Measurements from ENCODE around the gene EPS8L1.
A peak's percentile ranks its signal among the peaks of the same experiment; 100 is the strongest.

Gene EPS8L1

DNA sequence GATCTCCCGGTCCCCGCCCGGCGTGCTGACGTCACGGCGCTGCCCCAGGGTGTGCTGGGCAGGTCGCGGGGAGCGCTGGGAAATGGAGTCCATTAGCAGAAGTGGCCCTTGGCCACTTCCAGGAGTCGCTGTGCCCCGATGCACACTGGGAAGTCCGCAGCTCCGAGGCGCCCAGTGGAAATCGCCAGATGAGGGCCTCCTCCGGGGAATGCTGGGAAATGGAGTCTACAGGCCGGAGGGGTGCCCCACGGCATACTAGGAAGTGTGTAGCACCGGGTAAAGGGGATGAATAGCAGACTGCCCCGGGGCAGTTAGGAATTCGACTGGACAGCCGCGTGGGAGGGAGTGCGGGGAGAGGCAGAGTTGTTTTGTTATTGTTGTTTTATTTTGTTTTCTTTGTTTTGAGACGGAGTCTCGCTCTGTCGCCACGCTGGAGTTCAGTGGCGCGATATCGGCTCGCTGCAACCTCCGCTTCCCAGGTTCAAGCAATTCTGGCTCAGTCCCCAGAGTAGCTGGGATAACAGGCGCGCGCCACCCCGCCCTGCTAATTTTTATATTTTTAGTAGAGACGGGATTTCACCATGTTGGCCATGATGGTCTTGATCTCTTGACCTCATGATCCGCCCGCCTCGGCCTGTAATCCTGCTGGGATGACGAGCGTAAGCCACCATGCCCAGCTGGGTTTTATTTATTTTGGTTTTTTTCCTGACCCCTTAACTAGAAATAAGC, 42.2 kb downstream of the EPS8L1 start:
- Histone ChIP-seq H3K4me3 (peak overlapping the region; percentile 91), H3K9ac (ENCODE audit: insufficient read length) (peak overlapping the region; percentile 81), H3K27ac (peak overlapping the region; percentile 81), H3K36me3 (ENCODE audit: insufficient read depth, low read length) (no peaks in the 10 kb centered on the region; the same call in 1 of the 2 replicates), H3K9me3 (ENCODE audit: low read depth, low read length) (no peaks in the 10 kb centered on the region)
- DNase-seq (ENCODE audit: low read depth, low spot score) = peak; percentile 83
- TF ChIP-seq FOXP2 (optimal IDR thresholded peaks at IDR 0.05; ENCODE audit: control extremely low read depth, extremely low read length, insufficient read depth) (peak; percentile 89), POLR2AphosphoS5 (IDR thresholded peaks at IDR 0.05; ENCODE audit: borderline replicate concordance, low read depth, low read length) (peak; percentile 75), EZH2 (IDR thresholded peaks at IDR 0.05) (no peak)

DNA sequence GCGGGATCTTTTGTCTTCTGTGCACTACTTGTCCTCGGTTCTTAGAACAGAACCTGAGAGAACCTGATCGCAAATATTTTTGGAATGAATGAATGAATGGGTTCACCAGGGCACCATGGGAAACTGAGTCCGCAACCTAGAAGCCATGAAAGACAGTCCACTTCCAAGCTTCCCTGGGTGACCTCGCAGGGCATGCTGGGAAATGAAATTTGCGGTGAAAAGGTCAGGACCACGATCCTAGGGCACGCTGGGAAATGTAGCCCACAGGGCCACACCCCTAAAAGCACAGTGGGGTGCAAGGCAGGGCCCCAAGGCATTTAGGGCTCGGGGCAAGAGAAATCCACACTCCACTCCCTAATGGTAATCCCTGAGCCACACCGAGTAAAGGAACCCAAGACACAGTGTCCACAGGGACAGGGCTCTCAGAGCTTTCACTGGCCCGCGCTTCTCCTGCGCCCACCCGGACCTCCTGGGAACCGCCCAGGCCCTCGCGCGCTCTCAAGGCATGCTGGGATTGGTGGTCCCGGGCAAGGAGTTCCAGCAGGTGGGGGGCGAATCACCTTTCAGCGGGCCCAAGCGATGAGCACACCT, 42.8 kb downstream of the EPS8L1 start:
- TF ChIP-seq POLR2AphosphoS5 (IDR thresholded peaks at IDR 0.05; ENCODE audit: borderline replicate concordance, low read depth, low read length) (no peak), FOXP2 (optimal IDR thresholded peaks at IDR 0.05; ENCODE audit: control extremely low read depth, extremely low read length, insufficient read depth) (no peak), EZH2 (IDR thresholded peaks at IDR 0.05) (no peak)
- no peak for DNase-seq (ENCODE audit: low read depth, low spot score)
- Histone ChIP-seq H3K4me3 (peak overlapping the region; percentile 91), H3K9ac (ENCODE audit: insufficient read length) (peak overlapping the region; percentile 81), H3K36me3 (ENCODE audit: insufficient read depth, low read length) (no peaks in the 10 kb centered on the region), H3K27ac (peak overlapping the region; percentile 81), H3K9me3 (ENCODE audit: low read depth, low read length) (no peaks in the 10 kb centered on the region)

DNA sequence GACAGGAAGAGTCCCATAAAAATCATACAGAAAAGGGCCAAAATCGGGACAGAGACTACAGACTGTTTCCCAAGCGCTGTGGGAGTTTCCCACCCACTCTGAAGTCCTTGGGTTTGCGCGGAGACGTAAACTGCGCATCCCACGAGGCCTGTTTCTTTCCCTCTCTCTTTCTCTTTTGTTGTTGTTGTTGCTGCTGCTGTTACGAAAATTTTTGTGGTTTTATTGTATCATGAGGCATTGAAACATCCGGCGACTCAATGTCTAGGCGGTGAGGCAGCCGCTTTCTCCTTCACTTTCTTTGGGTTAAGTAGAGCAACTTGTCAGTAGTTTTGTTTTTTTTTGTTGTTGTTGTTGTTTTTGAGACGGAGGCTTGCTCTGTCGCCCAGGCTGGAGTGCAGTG, 43.4 kb downstream of the EPS8L1 start:
- no peaks in the 10 kb centered on the region for H3K36me3 ChIP-seq (ENCODE audit: insufficient read depth, low read length)
- H3K9me3 ChIP-seq (ENCODE audit: low read depth, low read length) = no peaks in the 10 kb centered on the region
- DNase-seq (ENCODE audit: low read depth, low spot score) = no peak
- no peak overlapping the region for H3K27ac ChIP-seq
- no peak overlapping the region for H3K4me3 ChIP-seq
- H3K9ac ChIP-seq (ENCODE audit: insufficient read length) = no peak overlapping the region
- TF ChIP-seq FOXP2 (optimal IDR thresholded peaks at IDR 0.05; ENCODE audit: control extremely low read depth, extremely low read length, insufficient read depth) (no peak), EZH2 (IDR thresholded peaks at IDR 0.05) (no peak), POLR2AphosphoS5 (IDR thresholded peaks at IDR 0.05; ENCODE audit: borderline replicate concordance, low read depth, low read length) (no peak)

DNA sequence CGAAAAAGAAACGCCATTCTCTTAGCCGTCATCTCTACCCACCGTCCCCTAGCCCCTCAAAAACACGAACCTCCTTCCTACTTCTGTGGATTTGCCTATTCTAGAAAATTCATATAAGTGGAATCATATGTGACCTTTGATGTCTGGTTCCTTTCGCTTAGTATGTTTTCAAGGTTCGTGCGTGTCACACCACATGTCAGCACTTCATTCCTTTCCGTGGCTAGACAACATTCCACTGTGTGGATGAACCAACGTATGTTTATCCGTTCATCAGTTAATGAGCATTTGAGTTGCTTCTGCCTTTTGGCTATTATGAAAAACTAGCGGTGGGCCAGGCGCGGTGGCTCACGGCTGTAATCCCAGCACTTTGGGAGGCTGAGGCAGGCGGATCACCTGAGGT, 55.8 kb downstream of the EPS8L1 start:
- no peak for DNase-seq (ENCODE audit: low read depth, low spot score)
- Histone ChIP-seq H3K36me3 (ENCODE audit: insufficient read depth, low read length) (no peaks in the 10 kb centered on the region), H3K4me3 (no peak overlapping the region), H3K9ac (ENCODE audit: insufficient read length) (no peak overlapping the region), H3K9me3 (ENCODE audit: low read depth, low read length) (no peaks in the 10 kb centered on the region), H3K27ac (no peak overlapping the region)
- TF ChIP-seq EZH2 (IDR thresholded peaks at IDR 0.05) = no peak
- TF ChIP-seq POLR2AphosphoS5 (IDR thresholded peaks at IDR 0.05; ENCODE audit: borderline replicate concordance, low read depth, low read length) = no peak
- TF ChIP-seq FOXP2 (optimal IDR thresholded peaks at IDR 0.05; ENCODE audit: control extremely low read depth, extremely low read length, insufficient read depth) = no peak

DNA sequence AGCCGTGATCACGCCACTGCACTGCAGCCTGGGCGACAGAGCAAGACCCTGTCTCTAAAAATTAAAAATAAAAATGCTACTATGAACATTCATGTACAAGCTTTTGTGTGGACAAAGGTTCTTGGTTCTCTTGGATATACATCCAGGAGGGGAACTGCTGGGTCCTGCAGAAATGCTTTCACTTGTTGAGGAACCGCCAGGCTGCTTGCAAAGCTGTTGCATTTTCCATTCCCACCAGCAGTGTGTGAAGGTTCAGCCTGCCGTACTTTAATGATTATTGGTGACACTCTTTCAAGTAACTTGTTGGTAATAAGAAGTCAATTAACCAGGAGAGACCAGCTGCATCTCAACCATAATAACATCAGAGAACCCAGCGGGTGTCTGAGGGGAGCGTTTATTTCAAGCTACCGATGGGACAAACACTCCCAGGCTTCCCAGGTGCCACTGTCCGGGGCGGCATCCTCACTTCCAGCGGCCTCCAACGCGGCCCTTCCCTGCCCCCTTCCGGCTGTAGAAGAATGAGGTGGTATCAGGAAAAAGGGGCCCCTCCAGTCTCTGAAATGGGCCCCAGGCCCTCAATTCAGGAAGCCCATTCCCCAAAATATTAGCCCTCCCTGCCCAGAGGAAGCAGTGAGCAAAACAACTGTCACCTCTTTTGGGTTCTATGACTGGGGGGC, 56.9 kb downstream of the EPS8L1 start:
- no peak for TF ChIP-seq EZH2 (IDR thresholded peaks at IDR 0.05)
- TF ChIP-seq POLR2AphosphoS5 (IDR thresholded peaks at IDR 0.05; ENCODE audit: borderline replicate concordance, low read depth, low read length) = no peak
- TF ChIP-seq FOXP2 (optimal IDR thresholded peaks at IDR 0.05; ENCODE audit: control extremely low read depth, extremely low read length, insufficient read depth) = no peak
- no peak overlapping the region for H3K9ac ChIP-seq (ENCODE audit: insufficient read length)

DNA sequence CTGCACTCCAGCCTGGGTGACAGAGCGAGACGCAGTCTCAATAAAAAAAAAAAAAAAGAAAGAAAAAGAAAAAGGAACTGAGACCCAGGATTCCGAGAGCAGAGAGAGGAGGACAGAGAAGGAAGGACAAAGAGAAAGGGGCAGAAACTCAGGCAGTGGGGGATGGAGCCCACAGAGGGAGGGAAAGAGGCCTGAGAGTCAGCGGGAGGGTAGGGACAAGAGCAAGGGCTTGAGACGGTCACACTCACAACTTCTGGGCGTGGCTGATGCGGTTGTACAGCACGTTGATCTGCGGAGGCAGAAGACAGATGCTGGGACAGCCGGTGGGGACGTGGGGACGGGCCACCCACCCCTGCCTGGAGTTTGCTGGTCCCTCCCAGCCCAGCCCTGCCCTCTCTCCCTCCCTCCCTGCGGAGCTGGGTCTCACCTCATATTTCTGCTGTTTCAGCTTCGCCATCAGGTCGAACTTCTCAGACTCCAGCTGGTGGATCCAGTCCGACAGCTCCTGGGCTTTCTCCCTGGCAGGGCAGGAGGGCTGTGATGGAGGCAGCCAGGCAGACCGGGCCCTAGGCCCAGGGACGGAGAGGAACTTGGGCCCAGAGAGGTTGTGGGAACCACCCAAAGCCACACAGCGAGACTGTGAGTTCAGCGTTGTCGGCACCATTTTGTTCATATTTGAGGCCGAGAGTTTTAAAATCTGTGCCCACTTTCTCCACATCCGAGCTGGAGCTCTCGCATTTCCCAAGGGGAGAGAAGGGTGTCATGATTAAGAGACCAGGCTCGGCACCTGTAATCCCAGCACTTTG, 58.2 kb downstream of the EPS8L1 start:
- no peaks in the 10 kb centered on the region for H3K36me3 ChIP-seq (ENCODE audit: insufficient read depth, low read length)

More for the DNA sequence above, 56.9 kb downstream of the EPS8L1 start:
- Histone ChIP-seq H3K4me3 (no peak overlapping the region), H3K9me3 (ENCODE audit: low read depth, low read length) (no peaks in the 10 kb centered on the region), H3K27ac (no peak overlapping the region), H3K36me3 (ENCODE audit: insufficient read depth, low read length) (no peaks in the 10 kb centered on the region)
- no peak for DNase-seq (ENCODE audit: low read depth, low spot score)

GRCh38 chr19:55134736-55135135, 59.1 kb downstream of the EPS8L1 start:
- H3K27ac ChIP-seq = peak overlapping the region; percentile 27
- H3K9me3 ChIP-seq (ENCODE audit: low read depth, low read length) = no peaks in the 10 kb centered on the region
- no peak overlapping the region for H3K4me3 ChIP-seq

More for the DNA sequence above, 58.2 kb downstream of the EPS8L1 start:
- H3K9ac ChIP-seq (ENCODE audit: insufficient read length) = no peak overlapping the region
- no peak overlapping the region for H3K4me3 ChIP-seq
- H3K27ac ChIP-seq = no peak overlapping the region
- no peak for TF ChIP-seq POLR2AphosphoS5 (IDR thresholded peaks at IDR 0.05; ENCODE audit: borderline replicate concordance, low read depth, low read length)
- TF ChIP-seq FOXP2 (optimal IDR thresholded peaks at IDR 0.05; ENCODE audit: control extremely low read depth, extremely low read length, insufficient read depth) = no peak
- no peak for TF ChIP-seq EZH2 (IDR thresholded peaks at IDR 0.05)
- DNase-seq (ENCODE audit: low read depth, low spot score) = no peak
- H3K9me3 ChIP-seq (ENCODE audit: low read depth, low read length) = no peaks in the 10 kb centered on the region

More at GRCh38 chr19:55134736-55135135, 59.1 kb downstream of the EPS8L1 start:
- DNase-seq (ENCODE audit: low read depth, low spot score) = no peak
- TF ChIP-seq FOXP2 (optimal IDR thresholded peaks at IDR 0.05; ENCODE audit: control extremely low read depth, extremely low read length, insufficient read depth) = no peak
- TF ChIP-seq POLR2AphosphoS5 (IDR thresholded peaks at IDR 0.05; ENCODE audit: borderline replicate concordance, low read depth, low read length) = no peak
- TF ChIP-seq EZH2 (IDR thresholded peaks at IDR 0.05) = no peak
- Histone ChIP-seq H3K9ac (ENCODE audit: insufficient read length) (no peak overlapping the region), H3K36me3 (ENCODE audit: insufficient read depth, low read length) (no peaks in the 10 kb centered on the region)
